GM12878 (cell line): Measurements from ENCODE around the gene ALAS2. TPM values are rescaled to one million over a fixed set of nuclear protein-coding genes. Genes with fewer than 3 reads are reported as not detected.

Experiments
- ATAC-seq: fragments of 200-7000 bp; cut with Tn5 transposase; 3 replicates; pipeline ENCODE4 v1.9.1; 2020; ENCODE audit warnings: mild to moderate bottlenecking, moderate library complexity
- BruUV-seq: library from RNA; stranded (reverse); fragments of 400-500 nt; replicated peaks from 2 replicates; lab custom pipeline; 2021; lab: Mats Ljungman, UMichigan
- CTCF ChIA-PET: fragments of 300-600 bp; sonication (Branson Sonifier 250); formaldehyde crosslinking; extraction: SDS; loops from one replicate; lab custom pipeline; 2021; ENCODE audit warnings: inconsistent platforms; lab: Yijun Ruan, JAX
- POLR2A ChIA-PET: fragments of 350-600 bp; formaldehyde crosslinking; extraction: SDS; loops from one replicate; lab custom pipeline; 2021; ENCODE audit warnings: inconsistent platforms; lab: Charles Lee
- RAD21 ChIA-PET: fragments of 300-600 bp; sonication (Branson Sonifier 250); formaldehyde crosslinking; loops from one replicate; lab custom pipeline; 2023; ENCODE audit warnings: antibody characterized with exemption; ENCODE audit not compliant: unreplicated experiment; lab: Charles Lee
- SMC1A ChIA-PET: fragments of 300-600 bp; sonication (Branson Sonifier 250); formaldehyde crosslinking; loops from one replicate; lab custom pipeline; 2023; ENCODE audit not compliant: unreplicated experiment, uncharacterized antibody; lab: Charles Lee
- DNase-seq: peaks from one replicate; pipeline ENCODE4 v3.0.0-alpha.2; 2011; ENCODE audit warnings: low read depth, low spot score
- FAIRE-seq: peaks from 3 replicates; lab custom pipeline; 2011; peaks lifted over from hg19 to GRCh38; lab: Jason Lieb, UNC
- H2AFZ ChIP-seq: 2 replicates; pipeline ENCODE4 v1.6.0; 2011; ENCODE audit warnings: low read depth, low read length, control low read depth; ENCODE audit not compliant: control insufficient read depth
- H3K27ac ChIP-seq: 2 replicates; pipeline ENCODE4 v1.5.1; 2011; ENCODE audit warnings: control low read depth; ENCODE audit not compliant: control insufficient read depth, insufficient read depth
- H3K27me3 ChIP-seq, 2 experiments: replicated peaks in 1 of 2; 2 replicates each; pipeline versions ENCODE4 v1.6.0 to v1.6.1; 2011; ENCODE audit warnings: low read length in 1 of 2; ENCODE audit not compliant: control insufficient read depth in 2 of 2, insufficient read depth in 2 of 2
- H3K36me3 ChIP-seq, 2 experiments: 2 replicates each; pipeline ENCODE4 v1.5.1; 2011; ENCODE audit warnings: low read length in 1 of 2; ENCODE audit not compliant: control insufficient read depth in 2 of 2, insufficient read depth in 2 of 2
- H3K4me1 ChIP-seq: 2 replicates; pipeline ENCODE4 v1.6.1; 2011; ENCODE audit warnings: mild to moderate bottlenecking, low read length, moderate library complexity, mixed read lengths; ENCODE audit not compliant: control insufficient read depth, insufficient read depth
- H3K4me2 ChIP-seq: 2 replicates; pipeline ENCODE4 v1.6.0; 2011; ENCODE audit warnings: control low read depth; ENCODE audit not compliant: control insufficient read depth, insufficient read depth
- H3K4me3 ChIP-seq: fragments of 200-600 bp; sonication (generic); 2 replicates; pipeline ENCODE4 v1.5.1; 2016
- H3K79me2 ChIP-seq: 2 replicates; pipeline ENCODE4 v1.6.0; 2011; ENCODE audit warnings: low read length; ENCODE audit not compliant: control insufficient read depth, insufficient read depth
- H3K9ac ChIP-seq: 2 replicates; pipeline ENCODE4 v1.8.0; 2011; ENCODE audit warnings: low read length, control low read depth, mixed read lengths; ENCODE audit not compliant: control insufficient read depth, insufficient read depth
- H3K9me3 ChIP-seq: replicated peaks from 3 replicates; pipeline ENCODE4 v1.5.1; 2011; ENCODE audit warnings: mild to moderate bottlenecking, low read length; ENCODE audit not compliant: control insufficient read depth, insufficient read depth
- H4K20me1 ChIP-seq: 2 replicates; pipeline ENCODE4 v1.6.0; 2011; ENCODE audit not compliant: control insufficient read depth, insufficient read depth
- EP300 ChIP-seq, 2 experiments: fragments of 150-350 bp in 1 of 2; IDR thresholded peaks; 2 replicates each; pipeline ENCODE4 v1.6.1; 2011 to 2012; ENCODE audit warnings: low read depth in 2 of 2, low read length in 2 of 2, borderline replicate concordance in 1 of 2, improper control_type of control experiment in 1 of 2, inconsistent platforms in 1 of 2; ENCODE audit not compliant: control insufficient read depth in 1 of 2
- POLR2A ChIP-seq: IDR thresholded peaks from 2 replicates; pipeline ENCODE4 v1.6.1; 2011; ENCODE audit warnings: low read depth, mild to moderate bottlenecking, low read length
- SIN3A ChIP-seq: IDR thresholded peaks from 2 replicates; pipeline ENCODE4 v1.6.1; 2012; ENCODE audit warnings: low read depth, low read length, improper control_type of control experiment
- WGBS: methylation state at CpG from one replicate; pipeline ENCODE4 v1.1.6; 2016; ENCODE audit warnings: low lambda C conversion rate; ENCODE audit not compliant: insufficient replicate concordance, insufficient coverage; ENCODE audit errors: missing lambda C conversion rate; 5-methylcytosine and 5-hydroxymethylcytosine counted together
- in situ Hi-C: fragments of 300-500 bp; cut with MboI; formaldehyde crosslinking; loops from 9 replicates; pipeline ENCODE4 v1.14.3; 2018; ENCODE audit warnings: mixed read lengths
- intact Hi-C: fragments of 100-400 bp; cut with micrococcal nuclease; formaldehyde crosslinking; loops from one replicate; pipeline ENCODE4 v1.14.2; 2022; ENCODE audit not compliant: unreplicated experiment
- polyA plus RNA-seq, 11 experiments: library from polyadenylated mRNA; depleted of rRNA in 4 of 11; unstranded in 6 of 11; stranded (reverse) in 5 of 11; fragments of >200 nt; fragmentation: Nextera tagmentation in 4 of 11; fragmentation: Illumina TruSeq in 1 of 11; extraction: Ambion mirVana in 4 of 11; extraction: Trizol in 1 of 11; gene quantifications; 1 replicate in 1 of 11; 2 replicates in 10 of 11; pipeline versions ENCODE4 v1.2.1 to v1.2.3, GENCODE V29; 2011 to 2016; ENCODE audit warnings: inconsistent platforms in 2 of 11, missing spikeins in 2 of 11, low read depth in 1 of 11
- total RNA-seq, 4 experiments: library from RNA; depleted of rRNA in 3 of 4; stranded (reverse); fragments of >200 nt in 3 of 4; fragmentation: Illumina TruSeq in 1 of 4; extraction: Trizol in 1 of 4; gene quantifications; 2 replicates each; pipeline versions ENCODE4 v1.2.1 to v1.2.3, GENCODE V29; 2013 to 2021
- TF ChIP-seq, protein P1 (sequence below): IDR thresholded peaks from 2 replicates; pipeline ENCODE4 v1.6.1; 2012; ENCODE audit warnings: mild to moderate bottlenecking, low read depth, low read length

The ALAS2 gene
- total and polyA plus RNA-seq, 10 of the 15 experiments (the other 5 are each of a cell fraction or from before 2014, with no cell fraction given) = not detected

DNA sequence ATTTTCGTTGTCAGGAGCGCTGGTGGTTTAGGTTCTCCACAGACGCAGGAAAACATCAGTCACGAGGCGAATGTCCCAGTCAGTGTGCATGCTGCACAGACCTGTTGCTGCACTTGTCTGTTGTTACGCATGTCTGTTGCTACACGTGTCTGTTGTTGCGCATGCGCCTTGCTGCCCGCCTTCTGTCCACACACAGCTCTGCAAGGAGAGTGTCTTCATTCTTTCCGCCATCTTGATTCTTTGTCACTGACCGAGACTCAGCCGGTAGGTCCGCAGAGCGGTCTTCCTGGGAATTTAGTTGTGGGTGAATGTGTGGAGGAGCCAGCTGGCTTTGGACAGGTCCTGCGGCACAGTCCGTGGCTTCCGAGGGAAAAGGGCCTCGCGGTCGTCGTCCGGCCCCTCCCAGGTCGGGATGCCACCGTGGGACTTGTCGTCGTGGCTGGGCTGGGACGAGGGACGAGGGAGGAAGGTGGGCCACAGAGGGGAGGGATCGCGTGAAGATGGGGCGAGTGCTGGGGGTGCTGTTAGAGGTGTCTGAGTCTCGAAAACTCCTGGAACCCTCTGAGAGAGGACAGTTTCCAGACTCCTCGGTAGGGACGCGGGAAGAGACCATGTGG is 44.2 kb upstream of the ALAS2 start, which contains the start of gene PAGE2B:
Gene PAGE2B (plus strand): TSS at position 180 of the 617 bp plus-strand sequence. CDS start 1,012 bp downstream, outside the sequence.
- ChIA-PET POLR2A (no interaction called here), SMC1A (no interaction called here), CTCF (no interaction called here), RAD21 (no interaction called here)
- no peak within 1 kb of the TSS for H3K4me3 ChIP-seq
- no peak for FAIRE-seq
- no peak for ATAC-seq
- H3K9ac ChIP-seq = no peak within 1 kb of the TSS
- H3K9me3 ChIP-seq = no peaks in the 10 kb centered on the region; the same call in 2 of the 3 replicates
- in situ Hi-C loops = no loop called here
- H3K4me1 ChIP-seq = no peaks in the 10 kb centered on the region
- no peaks in the 10 kb centered on the region for H4K20me1 ChIP-seq
- H2AFZ ChIP-seq = no peak within 1 kb of the TSS
- no peak within 1 kb of the TSS for H3K4me2 ChIP-seq
- no TSS peak for BruUV-seq
- 72% methylated on average over 36 of the region's 36 CpGs for WGBS
- DNase-seq = no peak
- no peak within 1 kb of the TSS for H3K27ac ChIP-seq
- H3K27me3 ChIP-seq = no peaks in the 10 kb centered on the region
- intact Hi-C loops = no loop called here
- H3K36me3 ChIP-seq = no peaks in the 10 kb centered on the region
- no peaks in the 10 kb centered on the region for H3K79me2 ChIP-seq
- TF ChIP-seq EP300 (IDR thresholded peaks at IDR 0.05; ENCODE audit: borderline replicate concordance in 1 of 2, control insufficient read depth in 1 of 2, low read depth in 2 of 2, low read length in 2 of 2) = no peak
- TF ChIP-seq, protein P1, sequence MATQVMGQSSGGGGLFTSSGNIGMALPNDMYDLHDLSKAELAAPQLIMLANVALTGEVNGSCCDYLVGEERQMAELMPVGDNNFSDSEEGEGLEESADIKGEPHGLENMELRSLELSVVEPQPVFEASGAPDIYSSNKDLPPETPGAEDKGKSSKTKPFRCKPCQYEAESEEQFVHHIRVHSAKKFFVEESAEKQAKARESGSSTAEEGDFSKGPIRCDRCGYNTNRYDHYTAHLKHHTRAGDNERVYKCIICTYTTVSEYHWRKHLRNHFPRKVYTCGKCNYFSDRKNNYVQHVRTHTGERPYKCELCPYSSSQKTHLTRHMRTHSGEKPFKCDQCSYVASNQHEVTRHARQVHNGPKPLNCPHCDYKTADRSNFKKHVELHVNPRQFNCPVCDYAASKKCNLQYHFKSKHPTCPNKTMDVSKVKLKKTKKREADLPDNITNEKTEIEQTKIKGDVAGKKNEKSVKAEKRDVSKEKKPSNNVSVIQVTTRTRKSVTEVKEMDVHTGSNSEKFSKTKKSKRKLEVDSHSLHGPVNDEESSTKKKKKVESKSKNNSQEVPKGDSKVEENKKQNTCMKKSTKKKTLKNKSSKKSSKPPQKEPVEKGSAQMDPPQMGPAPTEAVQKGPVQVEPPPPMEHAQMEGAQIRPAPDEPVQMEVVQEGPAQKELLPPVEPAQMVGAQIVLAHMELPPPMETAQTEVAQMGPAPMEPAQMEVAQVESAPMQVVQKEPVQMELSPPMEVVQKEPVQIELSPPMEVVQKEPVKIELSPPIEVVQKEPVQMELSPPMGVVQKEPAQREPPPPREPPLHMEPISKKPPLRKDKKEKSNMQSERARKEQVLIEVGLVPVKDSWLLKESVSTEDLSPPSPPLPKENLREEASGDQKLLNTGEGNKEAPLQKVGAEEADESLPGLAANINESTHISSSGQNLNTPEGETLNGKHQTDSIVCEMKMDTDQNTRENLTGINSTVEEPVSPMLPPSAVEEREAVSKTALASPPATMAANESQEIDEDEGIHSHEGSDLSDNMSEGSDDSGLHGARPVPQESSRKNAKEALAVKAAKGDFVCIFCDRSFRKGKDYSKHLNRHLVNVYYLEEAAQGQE = no peak
- no peak for TF ChIP-seq SIN3A
- no peak for TF ChIP-seq POLR2A
